Measurements from ENCODE around the gene COX18.

DNA sequence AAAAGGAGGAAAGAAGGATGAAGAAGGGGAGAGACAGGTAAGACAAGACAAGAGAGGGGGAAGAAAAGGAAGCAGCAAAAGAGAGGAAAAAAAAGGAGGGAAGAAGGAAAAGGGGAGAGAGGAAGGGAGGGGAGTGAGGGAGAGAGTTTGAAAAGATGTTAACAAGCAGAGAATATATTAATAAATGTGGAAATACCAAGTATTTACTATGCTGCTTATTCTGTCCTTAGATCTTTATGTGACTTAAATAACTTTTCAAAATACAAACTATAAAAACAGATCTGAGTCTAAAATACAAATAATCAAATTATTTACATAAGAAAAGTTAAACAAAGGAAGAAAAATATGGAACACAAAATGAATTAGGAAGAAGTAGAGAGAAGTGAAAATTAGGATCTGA is 18.4 kb upstream of the COX18 start:
- TF ChIP-seq MXI1 (conservative IDR thresholded peaks at IDR 0.05; ENCODE audit: poor library complexity, severe bottlenecking) (no peak), POLR2AphosphoS5 (IDR thresholded peaks at IDR 0.05) (no peak), TAF1 (IDR thresholded peaks at IDR 0.05; ENCODE audit: low read depth) (no peak), EP300 (conservative IDR thresholded peaks at IDR 0.05; ENCODE audit: poor library complexity, severe bottlenecking) (no peak), SMC3 (conservative IDR thresholded peaks at IDR 0.05; ENCODE audit: poor library complexity) (no peak), RAD21 (conservative IDR thresholded peaks at IDR 0.05) (no peak), EZH2 (IDR thresholded peaks at IDR 0.05; ENCODE audit: borderline replicate concordance, insufficient read depth, low read length, poor library complexity, severe bottlenecking) (no peak)
- TF ChIP-seq, protein P1, sequence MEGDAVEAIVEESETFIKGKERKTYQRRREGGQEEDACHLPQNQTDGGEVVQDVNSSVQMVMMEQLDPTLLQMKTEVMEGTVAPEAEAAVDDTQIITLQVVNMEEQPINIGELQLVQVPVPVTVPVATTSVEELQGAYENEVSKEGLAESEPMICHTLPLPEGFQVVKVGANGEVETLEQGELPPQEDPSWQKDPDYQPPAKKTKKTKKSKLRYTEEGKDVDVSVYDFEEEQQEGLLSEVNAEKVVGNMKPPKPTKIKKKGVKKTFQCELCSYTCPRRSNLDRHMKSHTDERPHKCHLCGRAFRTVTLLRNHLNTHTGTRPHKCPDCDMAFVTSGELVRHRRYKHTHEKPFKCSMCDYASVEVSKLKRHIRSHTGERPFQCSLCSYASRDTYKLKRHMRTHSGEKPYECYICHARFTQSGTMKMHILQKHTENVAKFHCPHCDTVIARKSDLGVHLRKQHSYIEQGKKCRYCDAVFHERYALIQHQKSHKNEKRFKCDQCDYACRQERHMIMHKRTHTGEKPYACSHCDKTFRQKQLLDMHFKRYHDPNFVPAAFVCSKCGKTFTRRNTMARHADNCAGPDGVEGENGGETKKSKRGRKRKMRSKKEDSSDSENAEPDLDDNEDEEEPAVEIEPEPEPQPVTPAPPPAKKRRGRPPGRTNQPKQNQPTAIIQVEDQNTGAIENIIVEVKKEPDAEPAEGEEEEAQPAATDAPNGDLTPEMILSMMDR (IDR thresholded peaks at IDR 0.05; ENCODE audit: poor library complexity, severe bottlenecking): no peak
- TF ChIP-seq, protein P2, sequence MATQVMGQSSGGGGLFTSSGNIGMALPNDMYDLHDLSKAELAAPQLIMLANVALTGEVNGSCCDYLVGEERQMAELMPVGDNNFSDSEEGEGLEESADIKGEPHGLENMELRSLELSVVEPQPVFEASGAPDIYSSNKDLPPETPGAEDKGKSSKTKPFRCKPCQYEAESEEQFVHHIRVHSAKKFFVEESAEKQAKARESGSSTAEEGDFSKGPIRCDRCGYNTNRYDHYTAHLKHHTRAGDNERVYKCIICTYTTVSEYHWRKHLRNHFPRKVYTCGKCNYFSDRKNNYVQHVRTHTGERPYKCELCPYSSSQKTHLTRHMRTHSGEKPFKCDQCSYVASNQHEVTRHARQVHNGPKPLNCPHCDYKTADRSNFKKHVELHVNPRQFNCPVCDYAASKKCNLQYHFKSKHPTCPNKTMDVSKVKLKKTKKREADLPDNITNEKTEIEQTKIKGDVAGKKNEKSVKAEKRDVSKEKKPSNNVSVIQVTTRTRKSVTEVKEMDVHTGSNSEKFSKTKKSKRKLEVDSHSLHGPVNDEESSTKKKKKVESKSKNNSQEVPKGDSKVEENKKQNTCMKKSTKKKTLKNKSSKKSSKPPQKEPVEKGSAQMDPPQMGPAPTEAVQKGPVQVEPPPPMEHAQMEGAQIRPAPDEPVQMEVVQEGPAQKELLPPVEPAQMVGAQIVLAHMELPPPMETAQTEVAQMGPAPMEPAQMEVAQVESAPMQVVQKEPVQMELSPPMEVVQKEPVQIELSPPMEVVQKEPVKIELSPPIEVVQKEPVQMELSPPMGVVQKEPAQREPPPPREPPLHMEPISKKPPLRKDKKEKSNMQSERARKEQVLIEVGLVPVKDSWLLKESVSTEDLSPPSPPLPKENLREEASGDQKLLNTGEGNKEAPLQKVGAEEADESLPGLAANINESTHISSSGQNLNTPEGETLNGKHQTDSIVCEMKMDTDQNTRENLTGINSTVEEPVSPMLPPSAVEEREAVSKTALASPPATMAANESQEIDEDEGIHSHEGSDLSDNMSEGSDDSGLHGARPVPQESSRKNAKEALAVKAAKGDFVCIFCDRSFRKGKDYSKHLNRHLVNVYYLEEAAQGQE (IDR thresholded peaks at IDR 0.05; ENCODE audit: borderline replicate concordance): no peak

Data from neural cell (in vitro differentiated cells).